Measurements from ENCODE around the gene TNS3.

- TF ChIP-seq CTCF (IDR thresholded peaks at IDR 0.05) (no peak), SIN3A (IDR thresholded peaks at IDR 0.05; ENCODE audit: borderline replicate concordance, insufficient read depth, low read depth, low read length) (no peak)
Observed at GRCh38 chr7:47622946-47623640, 41.2 kb upstream of the TNS3 start.
